Measurements from ENCODE around the gene C12orf76. TPM values are rescaled to one million over a fixed set of nuclear protein-coding genes. Genes with fewer than 3 reads are reported as not detected.

C12orf76 gene
- total RNA-seq, 1 experiment from 2014 or later = 10.1 TPM

DNA sequence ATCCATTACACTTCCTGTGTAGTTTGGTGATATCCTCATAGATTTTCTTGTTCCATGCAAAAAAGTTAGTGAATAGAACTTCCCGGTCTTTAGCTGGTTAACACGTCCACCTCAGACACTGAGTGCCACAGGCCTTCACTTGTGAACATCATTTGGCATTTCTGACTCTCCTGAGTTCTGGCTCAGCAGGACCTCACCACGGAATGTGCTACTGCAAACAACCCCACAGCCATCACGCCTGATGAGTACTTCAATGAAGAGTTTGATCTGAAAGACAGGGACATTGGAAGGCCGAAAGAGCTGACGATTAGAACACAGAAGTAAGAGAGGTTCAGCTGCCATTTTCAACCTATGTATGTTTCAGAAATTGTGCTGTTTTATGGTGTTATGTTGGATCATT, 20.0 kb downstream of the C12orf76 start:
- no peak overlapping the region for H3K9ac ChIP-seq (ENCODE audit: low read length)
- H2AFZ ChIP-seq (ENCODE audit: low read depth, low read length, poor library complexity, severe bottlenecking) = no peak overlapping the region
- no TSS peak for BruUV-seq (replicated peaks)
- no peaks in the 10 kb centered on the region for H3K79me2 ChIP-seq (ENCODE audit: insufficient read depth, low read length)
- intact Hi-C loops (cut with micrococcal nuclease) = no loop called here
- ChIA-PET CTCF (no interaction called here), RAD21 (ENCODE audit: low non-redundant PET in 1 of 2, low total read pairs in 2 of 2, uncharacterized antibody in 2 of 2, unreplicated experiment in 2 of 2) (no interaction called here), POLR2A (no interaction called here)
- H3K4me2 ChIP-seq (ENCODE audit: low read length) = no peak overlapping the region
- H3K9me2 ChIP-seq (ENCODE audit: insufficient read depth) = no peaks in the 10 kb centered on the region
- H3K9me3 ChIP-seq (ENCODE audit: control insufficient read depth in 1 of 2, insufficient read depth in 1 of 2, low read depth in 1 of 2, low read length in 2 of 2) = no peaks in the 10 kb centered on the region
- peaks cover 4 to 7% of the 10 kb centered on the region in 2 experiments; a peak in 2 of 4 replicates for H3K4me1 ChIP-seq (ENCODE audit: control insufficient read depth in 1 of 2, insufficient read depth in 2 of 2, low read length in 2 of 2)
- H3K27me3 ChIP-seq (ENCODE audit: insufficient read depth, low read length) = no peaks in the 10 kb centered on the region
- DNase-seq (ENCODE audit: low read depth, low spot score) (no peak), ATAC-seq (no peak)
- H3K27ac ChIP-seq (ENCODE audit: low read depth, low read length) = no peak overlapping the region
- H3K4me3 ChIP-seq (replicated peaks in 1 of 2; ENCODE audit: low read depth in 1 of 2, low read length in 2 of 2) = no peak overlapping the region
- H3K36me3 ChIP-seq (ENCODE audit: control insufficient read depth in 1 of 2, insufficient read depth in 2 of 2, low read length in 2 of 2) = peaks cover 0 to 5% of the 10 kb centered on the region in 2 experiments; a peak in 2 of 4 replicates
- H4K20me1 ChIP-seq (ENCODE audit: insufficient read depth) = no peaks in the 10 kb centered on the region
- TF ChIP-seq RAD21 (IDR thresholded peaks at IDR 0.05; ENCODE audit: low read depth) (no peak), REST (IDR thresholded peaks at IDR 0.05; ENCODE audit: low read depth) (no peak), SRF (IDR thresholded peaks at IDR 0.05; ENCODE audit: low read depth) (no peak), SP1 (IDR thresholded peaks at IDR 0.05; ENCODE audit: low read depth) (no peak), EZH2phosphoT487 (IDR thresholded peaks at IDR 0.05; ENCODE audit: borderline replicate concordance) (no peak), POLR2AphosphoS5 (IDR thresholded peaks at IDR 0.05; ENCODE audit: low read depth, low read length) (no peak), FOSL1 (IDR thresholded peaks at IDR 0.05; ENCODE audit: low read depth) (no peak)

DNA sequence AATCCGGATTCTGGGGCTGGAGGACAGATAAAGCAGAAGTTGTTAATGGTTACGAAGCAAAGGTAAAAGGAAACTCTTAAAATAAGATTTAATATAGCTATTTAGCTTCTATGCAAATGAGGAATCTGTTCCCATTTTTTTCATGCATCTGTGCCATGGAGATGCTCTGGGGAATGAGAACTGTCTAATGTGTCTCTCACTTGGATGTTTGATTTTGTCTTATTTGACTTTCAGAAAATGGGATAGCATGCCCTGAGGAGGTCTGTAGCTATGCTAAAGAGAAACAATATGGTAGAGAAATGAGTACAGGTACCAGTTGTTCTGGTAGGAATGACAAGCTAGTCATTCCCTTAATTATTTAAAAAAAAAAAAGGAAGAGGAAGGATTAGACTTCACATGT, 24.3 kb downstream of the C12orf76 start:
- H3K27ac ChIP-seq (ENCODE audit: low read depth, low read length) = no peak overlapping the region
- no peak overlapping the region for H3K4me2 ChIP-seq (ENCODE audit: low read length)
- ChIA-PET POLR2A (no interaction called here), RAD21 (ENCODE audit: low non-redundant PET in 1 of 2, low total read pairs in 2 of 2, uncharacterized antibody in 2 of 2, unreplicated experiment in 2 of 2) (no interaction called here), CTCF (interaction anchor here (1.0 kb wide), 1 partner anchor 171 kb away, joined by 3 read pairs; no protein-coding TSS in a partner anchor)
- H3K79me2 ChIP-seq (ENCODE audit: insufficient read depth, low read length) = no peaks in the 10 kb centered on the region
- H3K4me1 ChIP-seq (ENCODE audit: control insufficient read depth in 1 of 2, insufficient read depth in 2 of 2, low read length in 2 of 2) = peaks cover 4 to 7% of the 10 kb centered on the region in 2 experiments; a peak in 2 of 4 replicates
- BruUV-seq (replicated peaks) = no TSS peak
- H3K9ac ChIP-seq (ENCODE audit: low read length) = no peak overlapping the region
- ATAC-seq (no peak), DNase-seq (ENCODE audit: low read depth, low spot score) (no peak)
- H2AFZ ChIP-seq (ENCODE audit: low read depth, low read length, poor library complexity, severe bottlenecking) = no peak overlapping the region
- H3K36me3 ChIP-seq (ENCODE audit: control insufficient read depth in 1 of 2, insufficient read depth in 2 of 2, low read length in 2 of 2) = peaks cover 5 to 11% of the 10 kb centered on the region in 2 experiments; a peak in 2 of 4 replicates
- no peak overlapping the region for H3K4me3 ChIP-seq (replicated peaks in 1 of 2; ENCODE audit: low read depth in 1 of 2, low read length in 2 of 2)
- H3K27me3 ChIP-seq (ENCODE audit: insufficient read depth, low read length) = no peaks in the 10 kb centered on the region
- no peaks in the 10 kb centered on the region for H4K20me1 ChIP-seq (ENCODE audit: insufficient read depth)
- no peaks in the 10 kb centered on the region for H3K9me2 ChIP-seq (ENCODE audit: insufficient read depth)
- no peaks in the 10 kb centered on the region for H3K9me3 ChIP-seq (ENCODE audit: control insufficient read depth in 1 of 2, insufficient read depth in 1 of 2, low read depth in 1 of 2, low read length in 2 of 2)
- intact Hi-C loops (cut with micrococcal nuclease) = no loop called here
- no peak for TF ChIP-seq JUND (IDR thresholded peaks at IDR 0.05)
- TF ChIP-seq SP1 (IDR thresholded peaks at IDR 0.05; ENCODE audit: low read depth) = no peak
- no peak for TF ChIP-seq REST (IDR thresholded peaks at IDR 0.05; ENCODE audit: low read depth)
- no peak for TF ChIP-seq YY1 (IDR thresholded peaks at IDR 0.05; ENCODE audit: extremely low read depth, insufficient replicate concordance, low read depth, low read length)
- TF ChIP-seq, protein P1, sequence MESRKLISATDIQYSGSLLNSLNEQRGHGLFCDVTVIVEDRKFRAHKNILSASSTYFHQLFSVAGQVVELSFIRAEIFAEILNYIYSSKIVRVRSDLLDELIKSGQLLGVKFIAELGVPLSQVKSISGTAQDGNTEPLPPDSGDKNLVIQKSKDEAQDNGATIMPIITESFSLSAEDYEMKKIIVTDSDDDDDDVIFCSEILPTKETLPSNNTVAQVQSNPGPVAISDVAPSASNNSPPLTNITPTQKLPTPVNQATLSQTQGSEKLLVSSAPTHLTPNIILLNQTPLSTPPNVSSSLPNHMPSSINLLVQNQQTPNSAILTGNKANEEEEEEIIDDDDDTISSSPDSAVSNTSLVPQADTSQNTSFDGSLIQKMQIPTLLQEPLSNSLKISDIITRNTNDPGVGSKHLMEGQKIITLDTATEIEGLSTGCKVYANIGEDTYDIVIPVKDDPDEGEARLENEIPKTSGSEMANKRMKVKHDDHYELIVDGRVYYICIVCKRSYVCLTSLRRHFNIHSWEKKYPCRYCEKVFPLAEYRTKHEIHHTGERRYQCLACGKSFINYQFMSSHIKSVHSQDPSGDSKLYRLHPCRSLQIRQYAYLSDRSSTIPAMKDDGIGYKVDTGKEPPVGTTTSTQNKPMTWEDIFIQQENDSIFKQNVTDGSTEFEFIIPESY (IDR thresholded peaks at IDR 0.05; ENCODE audit: extremely low read depth, insufficient replicate concordance, low read length) = no peak
